ENCODE data around the gene LIMS1.

GRCh38 chr2:108492364-108492763 lies 41.9 kb upstream of the LIMS1 start:
- TF ChIP-seq YY1 (IDR thresholded peaks at IDR 0.05; ENCODE audit: low read depth) (no peak), CREB1 (IDR thresholded peaks at IDR 0.05; ENCODE audit: low read depth) (no peak), TAF1 (IDR thresholded peaks at IDR 0.05; ENCODE audit: low read depth) (no peak), REST (IDR thresholded peaks at IDR 0.05; ENCODE audit: low read depth) (no peak)

All from Ishikawa (cell line).